HG03378 (cell line): ENCODE results near the gene ATXN2.
A peak's percentile ranks its signal among the peaks of the same experiment; 100 is the strongest.
"Not testable (repeated sequence)": the region's sequence is repeated elsewhere in the genome, so short reads cannot be mapped to it uniquely, and the experiment has no call there.

Experiments used
- ATAC-seq: cut with Tn5 transposase; IDR thresholded peaks from one replicate; pipeline ENCODE4 v1.9.1; 2021; ENCODE audit warnings: mild to moderate bottlenecking, moderate library complexity; ENCODE audit not compliant: unreplicated experiment

Gene ATXN2

GRCh38 chr12:111598637-111599452 lies at the start of gene ATXN2:
Gene ATXN2 (minus strand): TSS chr12:111599315. CDS start chr12:111599034, 281 bp downstream.
- peak; percentile 20 for ATAC-seq

GRCh38 chr12:111645433-111645832 lies 46.3 kb upstream of the ATXN2 start:
- no peak for ATAC-seq

- no peak for ATAC-seq
Observed at GRCh38 chr12:111643427-111643826, 44.3 kb upstream of the ATXN2 start.

GRCh38 chr12:111642681-111643426 lies 43.7 kb upstream of the ATXN2 start:
- ATAC-seq = no peak

- no peak for ATAC-seq
Observed at GRCh38 chr12:111640506-111640905, 41.4 kb upstream of the ATXN2 start.

GRCh38 chr12:111638556-111638955 lies 39.4 kb upstream of the ATXN2 start:
- ATAC-seq = no peak

- no peak for ATAC-seq
Observed at GRCh38 chr12:111636209-111636945, 37.3 kb upstream of the ATXN2 start.

GRCh38 chr12:111635524-111635923 lies 36.4 kb upstream of the ATXN2 start:
- ATAC-seq = no peak

- no peak for ATAC-seq
Observed at GRCh38 chr12:111628505-111629260, 29.6 kb upstream of the ATXN2 start.

- ATAC-seq = no peak
Observed at GRCh38 chr12:111626230-111626629, 27.1 kb upstream of the ATXN2 start.

- no peak for ATAC-seq
Observed at GRCh38 chr12:111624540-111624939, 25.4 kb upstream of the ATXN2 start.

- ATAC-seq = not testable (repeated sequence)
Observed at GRCh38 chr12:111617841-111618240, 18.7 kb upstream of the ATXN2 start.

GRCh38 chr12:111616177-111616623 lies 17.1 kb upstream of the ATXN2 start:
- no peak for ATAC-seq

- ATAC-seq = no peak
Observed at GRCh38 chr12:111607239-111607638, 8.1 kb upstream of the ATXN2 start.

GRCh38 chr12:111606767-111607230 lies 7.7 kb upstream of the ATXN2 start:
- ATAC-seq = no peak

GRCh38 chr12:111605911-111606766 lies 7.0 kb upstream of the ATXN2 start:
- ATAC-seq = no peak

- ATAC-seq = not testable (repeated sequence)
Observed at GRCh38 chr12:111602857-111603256, 3.7 kb upstream of the ATXN2 start.

GRCh38 chr12:111602348-111602747 lies 3.2 kb upstream of the ATXN2 start:
- ATAC-seq = no peak

GRCh38 chr12:111600986-111601385 lies 1.9 kb upstream of the ATXN2 start:
- ATAC-seq = not testable (repeated sequence)
